HG03064 (cell line): ENCODE data around the gene IL9R.
"Not testable (repeated sequence)": the region's sequence is repeated elsewhere in the genome, so short reads cannot be mapped to it uniquely, and the experiment has no call there.

Experiments used
- ATAC-seq: cut with Tn5 transposase; IDR thresholded peaks from one replicate; pipeline ENCODE4 v1.9.1; 2021; ENCODE audit warnings: low read depth; ENCODE audit not compliant: unreplicated experiment

IL9R gene

DNA sequence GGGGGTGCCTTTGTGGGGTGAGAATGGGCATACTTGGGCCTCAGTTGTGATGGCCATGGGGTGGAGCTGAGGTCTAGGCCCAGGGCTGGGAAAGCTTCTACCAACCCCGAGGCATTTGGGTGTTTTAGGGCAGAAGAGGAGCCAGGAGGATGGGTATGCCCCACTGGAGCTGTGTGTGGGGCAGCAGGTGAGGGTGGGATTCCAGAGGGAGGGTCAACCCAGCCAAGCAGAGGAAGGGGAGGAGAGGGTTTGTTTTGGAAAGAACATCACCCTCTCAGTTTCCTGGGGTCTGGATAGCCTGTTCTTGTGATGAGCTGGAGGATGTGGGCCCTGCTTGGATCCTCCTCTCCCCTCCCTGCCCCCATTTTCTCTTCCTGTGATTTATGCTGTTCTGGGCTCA is 620 bp downstream of the IL9R start:
- ATAC-seq, result no peak

DNA sequence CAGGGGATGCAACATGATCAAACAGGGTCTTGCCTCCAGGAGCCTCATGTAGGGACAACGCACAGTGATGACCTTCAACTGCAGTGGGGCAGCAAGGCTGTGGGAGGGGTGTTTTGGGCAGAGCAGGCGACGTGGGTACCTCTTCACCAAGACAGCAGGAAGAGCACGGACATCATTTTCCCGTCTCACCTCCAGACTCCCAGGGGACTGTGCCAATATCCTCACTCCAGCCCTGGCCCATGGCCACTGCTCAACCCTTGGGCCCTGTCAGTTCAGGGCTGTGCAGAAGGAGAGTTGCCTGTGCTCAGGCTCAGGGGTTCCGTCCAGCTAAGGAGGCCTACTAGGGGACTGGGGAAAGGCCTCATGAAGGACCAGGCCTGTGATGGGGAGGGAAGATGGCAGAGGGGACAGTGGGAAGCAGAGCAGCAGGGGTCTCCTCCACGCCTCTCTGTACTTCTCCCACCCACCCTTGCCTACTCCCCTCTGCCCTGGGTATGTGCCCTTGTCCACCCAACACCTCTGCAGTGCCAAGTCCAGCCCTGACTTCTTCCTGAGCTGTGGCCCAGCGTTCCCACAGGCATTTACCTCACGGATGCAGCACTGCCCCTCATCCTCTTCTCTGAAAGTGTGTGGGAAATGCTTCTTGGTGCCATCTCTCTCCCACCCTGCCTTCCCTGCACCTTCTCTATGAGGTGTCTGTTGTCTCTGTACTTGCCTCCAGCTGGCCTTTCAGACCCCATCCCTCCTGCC is 1.4 kb downstream of the IL9R start:
- ATAC-seq, result no peak

DNA sequence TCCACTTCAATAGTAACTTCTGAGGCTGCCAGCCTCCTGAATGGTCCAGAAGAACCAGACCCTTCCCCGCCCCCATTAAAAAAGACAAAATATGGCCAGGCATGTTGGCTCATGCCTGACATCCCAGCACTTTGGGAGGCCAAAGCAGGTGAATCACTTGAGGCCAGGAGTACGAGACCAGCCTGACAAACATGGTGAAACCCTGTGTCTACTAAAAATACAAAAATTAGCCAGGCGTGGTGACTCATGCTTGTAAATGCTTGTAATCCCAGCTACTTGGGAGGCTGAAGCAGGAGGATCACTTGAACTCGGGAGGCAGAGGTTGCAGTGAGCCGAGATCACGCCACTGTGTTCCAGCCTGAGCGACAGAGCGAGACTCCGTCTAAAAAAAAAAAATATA is 2.3 kb downstream of the IL9R start:
- not testable (repeated sequence) for ATAC-seq

DNA sequence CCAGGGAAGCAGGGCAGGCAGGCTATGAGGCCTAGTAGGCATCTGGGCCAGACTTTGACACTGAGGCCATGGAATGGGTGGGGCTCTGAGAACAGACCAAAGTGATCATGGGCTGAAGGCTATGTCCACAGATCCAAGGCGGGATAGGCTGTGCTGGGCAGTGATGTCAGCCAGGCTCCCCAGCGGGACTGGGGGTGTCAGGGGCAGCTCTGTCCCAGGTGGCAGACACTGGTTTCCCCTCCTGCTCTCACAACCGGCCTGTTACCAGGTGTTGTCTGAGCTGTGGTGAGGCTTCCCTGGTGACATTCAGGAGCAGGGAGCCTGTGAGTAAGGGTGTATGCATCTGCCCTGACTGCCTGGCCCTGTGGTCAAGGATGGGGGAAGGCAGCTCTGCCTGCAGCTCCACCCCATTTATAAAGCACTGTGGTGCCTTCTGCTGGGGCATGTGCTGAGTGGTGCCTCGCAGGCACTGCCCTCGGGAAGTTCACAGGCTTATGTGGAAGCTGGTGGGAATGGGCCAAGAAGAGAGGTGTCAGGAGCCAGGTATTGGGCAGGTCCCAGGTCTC is 2.9 kb downstream of the IL9R start:
- no peak for ATAC-seq

DNA sequence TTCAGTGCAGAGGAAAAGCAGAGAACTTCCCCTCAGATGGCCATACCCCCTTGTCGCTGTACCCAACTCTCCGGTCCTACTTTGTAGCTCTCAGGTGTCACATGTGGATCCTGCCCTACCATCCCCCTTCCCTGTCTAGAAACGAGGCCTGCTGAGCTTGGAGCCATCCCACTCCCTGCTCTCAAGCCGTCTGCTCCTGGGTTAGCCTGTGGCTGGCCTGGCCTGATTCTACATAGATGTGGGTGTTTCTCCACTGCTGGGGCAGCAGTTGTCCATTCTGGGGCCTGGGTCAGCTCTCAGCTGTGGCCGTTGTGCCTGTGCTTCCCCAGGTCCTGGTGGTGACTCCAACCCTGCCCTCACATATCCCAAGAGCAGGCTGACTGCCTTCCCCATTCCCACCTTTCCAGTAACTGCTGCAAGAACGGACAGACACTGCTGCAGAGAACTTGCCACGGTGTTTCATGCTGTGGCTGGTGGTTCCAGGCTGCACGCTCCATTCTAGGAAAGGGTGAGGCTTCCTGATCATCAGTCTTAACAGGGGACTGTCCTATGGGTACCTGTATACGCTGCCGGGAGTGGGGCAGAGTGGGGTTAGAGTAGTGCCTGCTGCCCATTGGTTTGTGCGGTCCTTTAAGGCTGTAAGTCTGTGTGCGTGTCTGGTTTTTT is 3.6 kb downstream of the IL9R start:
- ATAC-seq, result no peak

DNA sequence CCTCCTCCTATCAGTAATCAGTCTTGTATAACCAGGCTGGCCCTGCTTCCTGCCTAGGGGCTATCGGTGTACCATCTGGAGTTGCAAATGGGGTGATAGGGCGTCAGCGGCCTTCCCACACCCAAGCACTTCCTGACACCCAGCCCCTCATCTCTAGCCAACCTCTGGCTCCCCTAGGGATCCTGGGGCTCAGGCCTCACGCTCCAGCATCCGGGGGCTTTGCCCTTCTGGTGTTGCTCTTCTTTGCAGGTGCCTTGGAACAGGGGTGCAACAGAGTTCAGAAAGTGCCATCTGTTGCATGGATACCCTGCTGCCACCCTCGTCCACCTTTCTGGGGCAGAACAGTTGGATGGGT is 4.1 kb downstream of the IL9R start:
- ATAC-seq, result no peak

DNA sequence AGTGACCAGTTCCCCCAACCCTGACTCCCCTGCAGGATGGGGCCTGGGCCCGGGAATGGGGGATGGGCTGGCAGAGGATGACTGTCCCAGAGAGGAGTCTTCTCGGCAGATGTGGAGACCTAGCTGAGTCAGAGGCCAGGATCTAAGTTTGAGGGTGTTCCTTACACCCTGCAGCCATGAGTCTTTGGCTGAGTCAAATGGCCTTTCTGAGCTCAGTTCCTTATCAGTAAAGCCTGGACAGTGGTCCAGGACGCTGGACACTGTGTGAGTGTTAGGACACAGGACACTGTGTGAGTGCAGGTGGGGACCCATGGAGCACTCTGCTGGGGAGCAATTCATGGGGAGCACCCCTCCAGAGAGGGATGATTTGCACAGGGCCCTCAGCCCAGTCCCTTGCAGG is 5.0 kb downstream of the IL9R start:
- ATAC-seq, result no peak

DNA sequence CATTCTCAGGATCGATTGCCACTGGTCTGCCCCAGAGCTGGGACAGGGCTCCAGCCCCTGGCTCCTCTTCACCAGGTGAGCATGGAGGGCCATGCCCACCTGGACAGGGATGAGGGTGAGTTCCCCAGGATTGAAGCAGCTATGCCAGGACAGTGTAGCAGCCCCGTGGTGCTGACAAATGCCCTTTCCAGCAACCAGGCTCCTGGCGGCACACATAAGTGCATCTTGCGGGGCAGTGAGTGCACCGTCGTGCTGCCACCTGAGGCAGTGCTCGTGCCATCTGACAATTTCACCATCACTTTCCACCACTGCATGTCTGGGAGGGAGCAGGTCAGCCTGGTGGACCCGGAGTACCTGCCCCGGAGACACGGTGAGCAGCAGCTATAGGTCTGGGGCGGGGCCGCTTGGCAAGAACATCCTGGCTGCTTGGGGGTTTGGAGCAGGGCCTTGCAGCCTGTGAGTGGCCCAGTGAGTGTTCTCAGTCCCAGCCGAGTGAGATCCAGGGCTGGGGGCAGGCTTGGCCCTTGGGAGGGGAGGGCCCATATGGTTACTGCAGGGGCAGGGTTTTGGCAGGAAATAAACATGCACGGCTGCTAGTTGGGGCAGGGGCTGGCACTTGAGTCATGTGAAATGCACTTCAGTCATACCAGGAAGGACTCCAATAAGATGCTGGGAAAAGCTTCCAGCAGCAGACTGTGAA is 6.1 kb downstream of the IL9R start:
- no peak for ATAC-seq

DNA sequence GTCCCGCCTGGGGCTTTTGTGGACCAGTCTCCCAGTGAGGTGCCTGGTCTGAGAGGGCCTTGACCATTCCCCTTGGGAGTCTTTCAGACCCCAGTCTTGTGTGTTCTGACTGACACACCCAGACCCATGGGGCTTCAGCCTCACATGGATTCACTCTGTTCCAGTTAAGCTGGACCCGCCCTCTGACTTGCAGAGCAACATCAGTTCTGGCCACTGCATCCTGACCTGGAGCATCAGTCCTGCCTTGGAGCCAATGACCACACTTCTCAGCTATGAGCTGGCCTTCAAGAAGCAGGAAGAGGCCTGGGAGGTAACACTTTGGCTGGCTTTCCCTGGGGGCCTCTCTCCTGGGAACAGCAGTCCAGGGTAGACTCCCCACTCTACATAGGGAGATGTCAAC is 6.8 kb downstream of the IL9R start:
- no peak for ATAC-seq

DNA sequence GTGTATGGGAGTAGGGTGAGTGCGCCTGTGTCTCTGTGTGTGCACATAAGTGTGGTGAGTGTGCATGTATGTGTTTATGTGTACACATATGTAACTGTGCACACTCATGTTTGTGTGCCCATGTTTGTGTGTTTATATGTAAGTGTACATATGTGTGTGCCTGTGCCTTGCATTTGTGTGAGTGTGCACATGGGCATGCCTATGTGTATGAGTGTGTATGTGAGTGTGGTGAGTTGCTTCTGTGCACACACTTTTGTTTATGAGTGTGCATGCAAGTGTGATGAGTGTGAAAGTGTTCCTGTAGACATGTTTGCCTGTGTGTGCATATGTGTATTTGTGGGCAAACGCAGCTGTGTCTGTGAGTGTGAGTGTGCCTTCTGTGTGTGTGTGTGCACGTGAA is 7.2 kb downstream of the IL9R start:
- no peak for ATAC-seq

DNA sequence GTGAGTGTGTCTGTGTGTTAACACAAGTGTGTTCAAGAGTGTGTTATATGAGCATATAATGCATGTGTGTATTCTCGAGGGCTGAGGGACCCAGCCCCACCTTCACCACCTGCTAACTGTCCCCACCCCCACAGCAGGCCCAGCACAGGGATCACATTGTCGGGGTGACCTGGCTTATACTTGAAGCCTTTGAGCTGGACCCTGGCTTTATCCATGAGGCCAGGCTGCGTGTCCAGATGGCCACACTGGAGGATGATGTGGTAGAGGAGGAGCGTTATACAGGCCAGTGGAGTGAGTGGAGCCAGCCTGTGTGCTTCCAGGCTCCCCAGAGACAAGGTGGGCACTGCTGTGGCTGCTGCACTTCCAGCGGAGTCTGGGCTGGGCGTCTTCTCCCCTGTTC is 7.6 kb downstream of the IL9R start:
- ATAC-seq, result no peak

DNA sequence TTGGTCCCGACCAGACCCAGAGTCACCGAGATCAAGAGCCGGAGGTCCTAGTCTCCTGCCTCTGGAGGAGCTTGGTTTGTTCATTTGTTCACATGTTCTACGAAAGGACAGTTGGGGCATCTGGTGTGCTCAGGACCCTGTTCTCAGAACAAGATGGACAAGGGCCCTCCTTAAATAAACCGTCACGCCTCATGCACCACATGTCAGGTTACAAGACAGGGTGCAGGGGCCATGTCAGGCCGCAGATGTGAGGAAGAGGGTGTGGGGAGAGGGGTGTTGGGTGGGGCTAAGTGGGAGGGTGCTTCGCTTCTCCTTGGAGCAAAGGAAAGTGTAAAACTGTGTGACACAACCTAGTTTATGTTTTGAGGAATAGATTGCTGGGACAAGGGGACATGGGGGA is 9.0 kb downstream of the IL9R start:
- ATAC-seq, result not testable (repeated sequence)

DNA sequence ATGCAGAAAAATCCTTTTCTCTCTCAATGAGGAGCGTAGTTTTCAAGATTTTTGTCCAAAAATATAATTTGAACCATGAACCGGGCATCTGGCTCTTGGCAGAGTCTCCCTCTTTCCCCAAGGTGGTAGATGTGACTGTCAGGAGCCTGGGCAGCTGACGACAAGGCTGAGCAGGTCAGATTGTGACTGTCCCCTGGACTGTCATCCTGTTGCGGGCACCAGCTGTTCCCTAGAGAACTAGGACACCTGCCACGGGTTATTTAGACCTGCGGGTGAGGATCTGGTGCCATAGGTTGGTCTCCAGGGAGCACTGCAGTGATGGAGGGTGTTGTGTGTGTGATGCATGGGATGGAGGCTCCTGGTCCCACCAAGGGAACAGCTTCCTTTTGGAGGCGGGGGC is 10.9 kb downstream of the IL9R start:
- ATAC-seq, result not testable (repeated sequence)

DNA sequence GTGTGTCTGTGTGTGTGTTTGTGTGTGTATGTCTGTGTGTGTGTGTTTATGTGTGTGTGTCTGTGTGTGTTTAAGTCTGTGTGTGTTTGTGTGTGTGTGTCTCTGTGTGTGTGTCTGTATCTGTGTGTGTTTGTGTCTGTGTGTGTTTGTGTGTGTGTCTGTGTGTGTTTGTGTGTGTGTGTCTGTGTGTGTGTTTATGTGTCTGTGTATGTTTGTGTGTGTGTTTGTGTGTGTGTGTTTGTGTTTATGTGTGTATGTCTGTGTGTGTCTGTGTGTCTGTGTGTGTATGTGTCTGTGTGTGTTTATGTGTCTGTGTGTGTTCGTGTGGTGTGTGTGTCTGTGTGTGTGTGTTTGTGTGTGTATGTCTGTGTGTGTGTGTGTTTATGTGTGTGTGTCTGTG is 11.4 kb downstream of the IL9R start:
- ATAC-seq, result no peak

DNA sequence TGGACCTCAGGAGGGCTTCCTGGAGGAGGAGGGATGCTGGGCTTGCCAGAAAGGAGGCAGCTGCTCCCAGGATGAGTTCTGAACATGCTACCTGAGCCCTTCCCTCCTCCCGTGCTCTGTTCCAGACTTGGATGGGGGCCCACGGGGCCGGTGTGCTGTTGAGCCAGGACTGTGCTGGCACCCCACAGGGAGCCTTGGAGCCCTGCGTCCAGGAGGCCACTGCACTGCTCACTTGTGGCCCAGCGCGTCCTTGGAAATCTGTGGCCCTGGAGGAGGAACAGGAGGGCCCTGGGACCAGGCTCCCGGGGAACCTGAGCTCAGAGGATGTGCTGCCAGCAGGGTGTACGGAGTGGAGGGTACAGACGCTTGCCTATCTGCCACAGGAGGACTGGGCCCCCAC is 12.2 kb downstream of the IL9R start:
- not testable (repeated sequence) for ATAC-seq

DNA sequence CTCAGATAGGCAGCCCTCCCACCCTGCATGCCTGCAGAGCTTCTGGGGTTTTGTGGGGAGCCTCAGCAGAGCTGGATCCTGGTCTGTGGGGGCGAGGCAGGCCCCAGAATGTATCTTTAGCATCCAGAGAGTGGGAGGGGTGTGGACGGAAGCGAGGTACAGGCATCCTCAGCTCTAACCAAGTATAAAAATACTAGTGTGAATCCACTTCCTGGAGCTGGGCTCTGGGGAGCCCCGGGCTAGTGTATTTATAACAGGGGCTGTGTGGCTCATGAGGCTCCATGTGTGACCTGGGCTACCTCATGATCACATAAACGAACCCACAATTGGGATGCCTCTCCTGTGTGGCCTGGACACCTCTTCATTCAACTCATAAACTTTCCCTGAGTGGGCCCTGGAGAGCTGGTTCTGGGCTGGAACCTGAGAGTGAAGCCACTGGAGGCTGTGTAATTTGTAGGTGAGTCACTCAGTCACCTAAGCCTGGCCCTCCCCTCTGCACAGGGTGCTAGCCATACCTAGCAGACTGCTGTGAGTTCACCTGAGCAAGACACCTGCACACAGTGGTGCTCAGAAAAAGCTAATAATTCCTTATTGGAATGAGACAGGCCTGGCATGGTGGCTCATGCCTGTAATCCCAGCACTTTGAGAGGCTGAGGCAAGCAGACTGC is 15.9 kb downstream of the IL9R start:
- ATAC-seq, result not testable (repeated sequence)

DNA sequence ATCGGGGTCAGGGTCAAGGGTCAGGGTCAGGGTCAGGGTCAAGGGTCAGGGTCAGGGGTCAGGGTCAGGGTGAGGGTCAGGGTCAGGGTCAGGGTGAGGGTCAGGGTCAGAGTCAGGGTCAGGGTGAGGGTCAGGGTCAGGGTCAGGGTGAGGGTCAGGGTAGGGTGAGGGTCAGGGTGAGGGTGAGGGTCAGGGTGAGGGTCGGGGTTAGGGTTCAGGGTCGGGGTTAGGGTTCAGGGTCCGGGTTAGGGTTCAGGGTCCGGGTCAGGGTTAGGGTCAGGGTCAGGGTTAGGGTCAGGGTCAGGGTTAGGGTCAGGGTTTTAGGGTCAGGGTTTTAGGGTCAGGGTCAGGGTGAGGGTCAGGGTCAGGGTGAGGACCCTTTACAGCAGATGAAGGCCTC is 22.4 kb downstream of the IL9R start:
- not testable (repeated sequence) for ATAC-seq

DNA sequence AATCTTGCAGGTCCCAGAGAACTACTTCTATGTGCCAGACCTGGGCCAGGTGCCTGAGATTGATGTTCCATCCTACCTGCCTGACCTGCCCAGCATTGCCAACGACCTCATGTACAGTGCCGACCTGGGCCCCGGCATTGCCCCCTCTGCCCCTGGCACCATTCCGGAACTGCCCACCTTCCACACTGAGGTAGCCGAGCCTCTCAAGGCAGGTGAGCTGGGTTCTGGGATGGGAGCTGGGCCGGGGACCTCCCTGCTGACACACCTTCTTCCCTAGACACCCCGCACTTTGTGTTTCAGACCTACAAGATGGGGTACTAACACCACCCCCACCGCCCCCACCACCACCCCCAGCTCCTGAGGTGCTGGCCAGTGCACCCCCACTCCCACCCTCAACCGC is 25.5 kb downstream of the IL9R start:
- not testable (repeated sequence) for ATAC-seq

DNA sequence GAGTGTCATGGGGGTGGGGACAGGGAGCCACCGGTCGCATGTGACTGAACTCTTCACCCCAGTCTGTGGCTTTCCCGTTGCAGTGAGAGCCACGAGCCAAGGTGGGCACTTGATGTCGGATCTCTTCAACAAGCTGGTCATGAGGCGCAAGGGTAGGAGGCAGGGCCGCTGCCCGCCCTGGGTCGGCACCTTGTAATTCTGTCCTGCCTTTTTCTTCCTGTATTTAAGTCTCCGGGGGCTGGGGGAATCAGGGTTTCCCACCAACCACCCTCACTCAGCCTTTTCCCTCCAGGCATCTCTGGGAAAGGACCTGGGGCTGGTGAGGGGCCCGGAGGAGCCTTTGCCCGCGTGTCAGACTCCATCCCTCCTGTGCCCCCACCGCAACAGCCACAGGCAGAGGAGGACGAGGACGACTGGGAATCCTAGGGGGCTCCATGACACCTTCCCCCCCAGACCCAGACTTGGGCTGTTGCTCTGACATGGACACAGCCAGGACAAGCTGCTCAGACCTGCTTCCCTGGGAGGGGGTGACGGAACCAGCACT is 27.5 kb downstream of the IL9R start:
- ATAC-seq, result not testable (repeated sequence)

DNA sequence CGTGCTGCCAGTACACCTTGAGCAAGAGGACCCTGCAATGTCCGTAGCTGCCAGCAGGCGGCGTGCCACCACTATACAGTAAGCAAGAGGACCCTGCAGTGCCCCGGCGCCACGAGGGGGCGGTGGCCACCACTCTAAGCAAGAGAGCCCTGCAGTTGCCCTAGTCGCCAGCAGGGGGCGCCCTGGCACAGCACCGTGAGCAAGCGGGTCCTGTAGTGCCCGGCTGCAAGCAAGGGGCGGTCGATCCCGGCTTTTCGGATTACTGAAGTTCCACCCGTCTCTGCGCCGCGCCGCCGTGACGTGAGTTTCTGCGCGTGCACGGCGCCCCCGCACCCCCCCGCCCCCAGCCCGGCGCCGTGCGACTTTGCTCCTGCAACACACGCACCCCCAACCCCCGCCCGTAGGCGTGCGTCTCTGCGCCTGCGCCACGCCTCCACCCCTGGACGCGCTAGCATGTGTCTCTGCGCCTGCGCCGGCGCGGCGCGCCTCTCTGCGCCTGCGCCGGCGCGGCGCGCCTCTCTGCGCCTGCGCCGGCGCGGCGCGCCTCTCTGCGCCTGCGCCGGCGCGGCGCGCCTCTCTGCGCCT is 31.2 kb downstream of the IL9R start:
- not testable (repeated sequence) for ATAC-seq
